Measurements from ENCODE around the gene TLE1. TPM values are rescaled to one million over a fixed set of nuclear protein-coding genes. Genes with fewer than 3 reads are reported as not detected.
"Not testable (repeated sequence)": the region's sequence is repeated elsewhere in the genome, so short reads cannot be mapped to it uniquely, and the experiment has no call there.

The TLE1 gene
- polyA plus RNA-seq = 10 to 100 TPM; 25.9 to 64.7 (median 43.6) TPM

- 0 to 1% (median 0%) methylated on average over 62 to 95 of the region's 95 CpGs for WGBS, 3 donors
- H3K27ac ChIP-seq (ENCODE audit: low read depth, low read length) = peak within 1 kb of the TSS; percentile 75
These were observed at the start of gene TLE1 for GRCh38 chr9:81689343-81690175. TLE1 (minus strand) TSS chr9:81689547; CDS start chr9:81688240, 1,307 bp downstream.

- WGBS, 3 donors = 40 to 46% (median 40%) methylated on average over 6 of the region's 6 CpGs
- H3K27ac ChIP-seq (ENCODE audit: low read depth, low read length) = no peak overlapping the region
These were observed 48.6 kb upstream of the TLE1 start for GRCh38 chr9:81737871-81738507.

- 94 to 99% (median 98%) methylated on average over 3 of the region's 3 CpGs for WGBS, 3 donors
- H3K27ac ChIP-seq (ENCODE audit: low read depth, low read length) = not testable (repeated sequence)
These were observed 41.2 kb upstream of the TLE1 start for GRCh38 chr9:81730498-81730897.

- WGBS, 3 donors = 34 to 73% (median 69%) methylated on average over 4 of the region's 4 CpGs
These were observed 39.8 kb upstream of the TLE1 start for GRCh38 chr9:81729135-81729534.

GRCh38 chr9:81724242-81724889 lies 35.0 kb upstream of the TLE1 start:
- no peak overlapping the region for H3K27ac ChIP-seq (ENCODE audit: low read depth, low read length)
- 49 to 61% (median 50%) methylated on average over 3 of the region's 3 CpGs for WGBS, 3 donors

More at GRCh38 chr9:81729135-81729534, 39.8 kb upstream of the TLE1 start:
- no peak overlapping the region for H3K27ac ChIP-seq (ENCODE audit: low read depth, low read length)

- H3K27ac ChIP-seq (ENCODE audit: low read depth, low read length) = no peak overlapping the region
- 93 to 95% (median 95%) methylated on average over 3 of the region's 3 CpGs for WGBS, 3 donors
These were observed 32.9 kb upstream of the TLE1 start for GRCh38 chr9:81722277-81722676.

DNA sequence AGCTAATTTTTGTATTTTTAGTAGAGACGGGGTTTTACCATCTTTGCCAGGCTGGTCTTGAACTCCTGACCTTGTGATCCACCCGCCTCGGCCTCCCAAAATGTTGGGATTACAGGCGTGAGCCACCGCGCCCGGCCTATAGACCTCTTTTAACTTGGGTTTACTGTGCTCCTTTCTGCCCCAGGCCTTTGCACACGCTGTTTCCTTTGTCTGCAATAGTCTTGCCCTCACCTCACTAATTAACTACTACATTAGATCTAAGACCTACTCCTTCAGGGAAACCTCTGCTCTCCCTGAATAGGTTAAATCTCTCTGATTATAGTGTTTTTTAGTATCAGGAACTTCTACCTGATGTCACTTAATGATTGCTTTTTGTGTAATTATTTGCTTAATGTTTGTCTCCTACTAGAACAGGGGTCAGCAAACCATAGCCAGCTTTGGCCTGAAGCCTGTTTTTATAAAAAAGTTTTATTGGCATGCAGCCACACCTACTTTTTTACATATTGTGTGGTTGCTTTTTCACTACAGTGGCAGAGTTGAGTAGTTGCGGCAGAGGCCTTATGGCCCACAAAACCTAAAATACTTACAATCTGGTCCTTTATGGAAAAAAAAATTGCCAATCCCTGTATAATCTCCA lies 31.2 kb upstream of the TLE1 start:
- no peak overlapping the region for H3K27ac ChIP-seq (ENCODE audit: low read depth, low read length)
- WGBS, 3 donors = 93 to 95% (median 93%) methylated on average over 9 of the region's 9 CpGs

- 64 to 95% (median 90%) methylated on average over 4 of the region's 4 CpGs for WGBS, 3 donors
- H3K27ac ChIP-seq (ENCODE audit: low read depth, low read length) = no peak overlapping the region
These were observed 30.6 kb upstream of the TLE1 start for GRCh38 chr9:81719972-81720371.

GRCh38 chr9:81718244-81718643 lies 28.9 kb upstream of the TLE1 start:
- H3K27ac ChIP-seq (ENCODE audit: low read depth, low read length) = no peak overlapping the region
- 79 to 89% (median 80%) methylated on average over 6 of the region's 6 CpGs for WGBS, 3 donors

DNA sequence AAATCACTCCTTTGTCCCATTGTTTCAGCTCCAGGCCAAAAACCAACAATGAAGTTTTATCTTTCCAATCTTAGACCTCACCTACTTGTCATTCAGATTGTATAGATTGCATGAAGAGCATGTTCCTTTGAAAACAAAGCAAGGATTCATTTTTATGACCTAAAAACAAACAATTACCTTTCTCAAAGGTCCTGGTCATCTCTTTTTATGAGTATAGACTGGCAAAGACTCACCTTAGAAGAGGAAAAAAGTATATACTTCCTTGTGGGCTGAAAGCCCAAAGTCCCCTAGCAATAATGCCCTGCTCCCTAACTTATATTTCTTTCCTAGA lies 28.4 kb upstream of the TLE1 start:
- no peak overlapping the region for H3K27ac ChIP-seq (ENCODE audit: low read depth, low read length)

- H3K27ac ChIP-seq (ENCODE audit: low read depth, low read length) = no peak overlapping the region
- 76 to 84% (median 80%) methylated on average over 5 of the region's 5 CpGs for WGBS, 3 donors
These were observed 27.9 kb upstream of the TLE1 start for GRCh38 chr9:81717061-81717746.

GRCh38 chr9:81716409-81716808 lies 27.1 kb upstream of the TLE1 start:
- WGBS, 3 donors = 95 to 97% (median 95%) methylated on average over 6 of the region's 6 CpGs
- H3K27ac ChIP-seq (ENCODE audit: low read depth, low read length) = no peak overlapping the region

DNA sequence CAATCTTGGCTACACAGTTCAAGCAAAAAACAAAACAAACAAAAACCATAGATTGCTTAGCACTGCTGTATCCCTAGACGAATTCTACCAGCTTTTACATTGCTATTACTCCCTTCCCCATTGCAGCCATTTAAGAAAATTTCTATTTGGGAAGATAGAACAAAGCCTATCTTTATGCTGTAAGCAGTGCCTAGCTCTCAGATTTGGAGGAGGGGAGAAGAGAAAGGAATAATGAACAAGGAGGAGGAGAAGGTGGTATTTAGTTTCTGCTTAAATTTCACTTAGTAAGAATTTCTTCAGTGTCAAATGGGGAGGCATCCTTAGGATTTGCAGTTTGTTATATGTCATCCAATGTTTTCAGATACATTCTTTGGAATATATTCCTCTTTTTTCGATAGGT lies 16.2 kb upstream of the TLE1 start:
- H3K27ac ChIP-seq (ENCODE audit: low read depth, low read length) = no peak overlapping the region
- 73 to 91% (median 89%) methylated on average over 2 of the region's 2 CpGs for WGBS, 3 donors

- 27 to 64% (median 59%) methylated on average over 7 of the region's 7 CpGs for WGBS, 3 donors
- no peak overlapping the region for H3K27ac ChIP-seq (ENCODE audit: low read depth, low read length)
These were observed 5.2 kb upstream of the TLE1 start for GRCh38 chr9:81694541-81694940.

DNA sequence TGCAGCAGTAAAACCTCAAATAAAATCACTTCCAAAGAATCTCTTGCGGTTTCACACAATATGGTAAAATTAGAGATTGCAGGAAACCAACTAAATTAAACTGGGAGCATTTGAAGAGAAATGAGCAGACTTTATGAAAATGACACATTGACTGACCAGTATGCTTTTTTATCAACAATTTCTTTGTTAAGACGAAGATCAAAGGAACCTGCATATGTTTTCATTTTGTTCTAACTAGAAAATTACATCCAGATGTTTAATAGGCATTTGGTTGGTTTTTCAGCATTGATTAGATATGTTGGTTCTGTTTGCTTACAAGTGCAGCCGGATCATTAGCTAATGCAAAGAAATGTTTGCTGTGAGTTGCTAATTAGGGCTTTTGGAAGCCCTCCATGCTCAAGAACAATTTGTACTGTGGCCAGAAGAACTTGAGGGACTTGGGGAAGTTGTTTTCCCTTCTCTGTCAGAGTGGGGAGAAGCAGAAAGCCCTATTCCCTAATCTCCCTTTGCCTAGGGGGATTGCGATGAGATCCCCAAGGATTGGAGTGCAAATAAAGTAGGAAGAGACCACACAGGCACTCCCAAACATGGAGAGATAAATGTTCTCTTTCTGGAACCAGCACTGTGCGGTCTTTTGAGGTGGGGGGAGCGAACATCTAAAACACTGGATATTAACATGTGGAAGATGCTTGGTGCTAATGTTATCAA lies 4.5 kb upstream of the TLE1 start:
- 51 to 82% (median 70%) methylated on average over 6 of the region's 6 CpGs for WGBS, 3 donors
- no peak overlapping the region for H3K27ac ChIP-seq (ENCODE audit: low read depth, low read length)

- H3K27ac ChIP-seq (ENCODE audit: low read depth, low read length) = no peak overlapping the region
- WGBS, 3 donors = 4 to 7% (median 6%) methylated on average over 23 of the region's 23 CpGs
These were observed 1.0 kb upstream of the TLE1 start for GRCh38 chr9:81690251-81690851.

- WGBS, 3 donors = 1% methylated on average over 16 to 21 of the region's 21 CpGs
- H3K27ac ChIP-seq (ENCODE audit: low read depth, low read length) = peak overlapping the region; percentile 6
These were observed 329 bp downstream of the TLE1 start for GRCh38 chr9:81689093-81689342.
